ENCODE results near the gene FAM217B. TPM values are rescaled to one million over a fixed set of nuclear protein-coding genes. Genes with fewer than 3 reads are reported as not detected.

FAM217B gene
- total RNA-seq, 1 experiment from 2014 or later, result 8.1 TPM

GRCh38 chr20:59931511-59932312 is 8.5 kb upstream of the FAM217B start:
- TF ChIP-seq MAX (IDR thresholded peaks at IDR 0.05) (no peak), ELF1 (IDR thresholded peaks at IDR 0.05; ENCODE audit: borderline replicate concordance, low read depth) (no peak), JUND (IDR thresholded peaks at IDR 0.05) (no peak), CBX3 (IDR thresholded peaks at IDR 0.05; ENCODE audit: low read depth) (no peak), FOSL1 (IDR thresholded peaks at IDR 0.05; ENCODE audit: low read depth) (no peak)
- peaks cover 8% of the 10 kb centered on the region; the same call in 1 of the 2 replicates for H3K27me3 ChIP-seq (ENCODE audit: insufficient read depth, low read length)
- no peak overlapping the region for H2AFZ ChIP-seq (ENCODE audit: low read depth, low read length, poor library complexity, severe bottlenecking)
- no peaks in the 10 kb centered on the region for H3K36me3 ChIP-seq (ENCODE audit: control insufficient read depth in 1 of 2, insufficient read depth in 2 of 2, low read length in 2 of 2)
- no peaks in the 10 kb centered on the region for H3K9me3 ChIP-seq (ENCODE audit: control insufficient read depth in 1 of 2, insufficient read depth in 1 of 2, low read depth in 1 of 2, low read length in 2 of 2)
- intact Hi-C loops (cut with micrococcal nuclease), result no loop called here
- BruUV-seq (replicated peaks), result no TSS peak
- H3K9ac ChIP-seq (ENCODE audit: low read length), result no peak overlapping the region
- ChIA-PET RAD21 (ENCODE audit: low non-redundant PET in 1 of 2, low total read pairs in 2 of 2, uncharacterized antibody in 2 of 2, unreplicated experiment in 2 of 2) (no interaction called here), POLR2A (interaction anchor here (1.5 kb wide), 1 partner anchor 8 kb away, joined by 4 read pairs; the partner anchor contains the start of genes FAM217B and PPP1R3D), CTCF (no interaction called here)
- H3K9me2 ChIP-seq (ENCODE audit: insufficient read depth), result no peaks in the 10 kb centered on the region
- no peaks in the 10 kb centered on the region for H4K20me1 ChIP-seq (ENCODE audit: insufficient read depth)
- no peaks in the 10 kb centered on the region for H3K79me2 ChIP-seq (ENCODE audit: insufficient read depth, low read length)
- no peak overlapping the region for H3K4me3 ChIP-seq (replicated peaks in 1 of 2; ENCODE audit: low read depth in 1 of 2, low read length in 2 of 2)
- DNase-seq (ENCODE audit: low read depth, low spot score) (no peak), ATAC-seq (no peak)
- no peak overlapping the region for H3K27ac ChIP-seq (ENCODE audit: low read depth, low read length)
- peaks cover 2 to 8% of the 10 kb centered on the region in 2 experiments; a peak in 3 of 4 replicates for H3K4me1 ChIP-seq (ENCODE audit: control insufficient read depth in 1 of 2, insufficient read depth in 2 of 2, low read length in 2 of 2)
- no peak overlapping the region for H3K4me2 ChIP-seq (ENCODE audit: low read length)

GRCh38 chr20:59932616-59933295 is 7.4 kb upstream of the FAM217B start:
- H4K20me1 ChIP-seq (ENCODE audit: insufficient read depth), result no peaks in the 10 kb centered on the region
- DNase-seq (ENCODE audit: low read depth, low spot score) (no peak), ATAC-seq (no peak)
- H3K4me1 ChIP-seq (ENCODE audit: control insufficient read depth in 1 of 2, insufficient read depth in 2 of 2, low read length in 2 of 2), result peaks cover 2 to 8% of the 10 kb centered on the region in 2 experiments; a peak in 3 of 4 replicates
- no peak overlapping the region for H3K27ac ChIP-seq (ENCODE audit: low read depth, low read length)
- ChIA-PET POLR2A (interaction anchor here (1.5 kb wide), 1 partner anchor 7 kb away, joined by 4 read pairs; the partner anchor contains the start of genes FAM217B and PPP1R3D), CTCF (interaction anchor here (1.6 to 2.4 kb wide), 2 partner anchors 10 to 38 kb away, joined by 4 to 10 read pairs; no protein-coding TSS in a partner anchor), RAD21 (ENCODE audit: low non-redundant PET in 1 of 2, low total read pairs in 2 of 2, uncharacterized antibody in 2 of 2, unreplicated experiment in 2 of 2) (no interaction called here)
- no peak overlapping the region for H3K9ac ChIP-seq (ENCODE audit: low read length)
- H3K79me2 ChIP-seq (ENCODE audit: insufficient read depth, low read length), result no peaks in the 10 kb centered on the region
- H2AFZ ChIP-seq (ENCODE audit: low read depth, low read length, poor library complexity, severe bottlenecking), result no peak overlapping the region
- H3K36me3 ChIP-seq (ENCODE audit: control insufficient read depth in 1 of 2, insufficient read depth in 2 of 2, low read length in 2 of 2), result no peaks in the 10 kb centered on the region
- intact Hi-C loops (cut with micrococcal nuclease), result no loop called here
- H3K4me2 ChIP-seq (ENCODE audit: low read length), result no peak overlapping the region
- H3K9me2 ChIP-seq (ENCODE audit: insufficient read depth), result no peaks in the 10 kb centered on the region
- no peaks in the 10 kb centered on the region for H3K9me3 ChIP-seq (ENCODE audit: control insufficient read depth in 1 of 2, insufficient read depth in 1 of 2, low read depth in 1 of 2, low read length in 2 of 2)
- BruUV-seq (replicated peaks), result no TSS peak
- no peak overlapping the region for H3K4me3 ChIP-seq (replicated peaks in 1 of 2; ENCODE audit: low read depth in 1 of 2, low read length in 2 of 2)
- H3K27me3 ChIP-seq (ENCODE audit: insufficient read depth, low read length), result peaks cover 2% of the 10 kb centered on the region; the same call in 1 of the 2 replicates
- no peak for TF ChIP-seq EZH2 (IDR thresholded peaks at IDR 0.05)
- no peak for TF ChIP-seq ZBTB33 (IDR thresholded peaks at IDR 0.05; ENCODE audit: extremely low read depth, insufficient replicate concordance, low read length)
- no peak for TF ChIP-seq POLR2AphosphoS5 (IDR thresholded peaks at IDR 0.05; ENCODE audit: low read depth, low read length)
- no peak for TF ChIP-seq ELF1 (IDR thresholded peaks at IDR 0.05; ENCODE audit: borderline replicate concordance, low read depth)
- TF ChIP-seq EGR1 (IDR thresholded peaks at IDR 0.05; ENCODE audit: low read depth), result no peak
- TF ChIP-seq ZFX (IDR thresholded peaks at IDR 0.05), result no peak
- TF ChIP-seq ATF3 (IDR thresholded peaks at IDR 0.05), result no peak
- no peak for TF ChIP-seq REST (IDR thresholded peaks at IDR 0.05; ENCODE audit: low read depth)
- no peak for TF ChIP-seq CBX3 (IDR thresholded peaks at IDR 0.05; ENCODE audit: low read depth)

All from HCT116 (cell line).